CD4-positive, alpha-beta T cell treated with Interleukin-6 at 100 ng/mL for 8 hours (primary cell): Measurements from ENCODE around the gene TBX2.

Experiments
- DNase-seq: peaks from one replicate; pipeline ENCODE4 v3.0.0-alpha.2; 2020; ENCODE audit warnings: mixed read lengths, low spot score

The TBX2 gene

GRCh38 chr17:61453566-61454380 lies 54.1 kb downstream of the TBX2 start:
- DNase-seq, result no peak

- DNase-seq, result no peak
These were observed 55.0 kb downstream of the TBX2 start for GRCh38 chr17:61454381-61455323.

- no peak for DNase-seq
These were observed 55.8 kb downstream of the TBX2 start for GRCh38 chr17:61455324-61456060.

GRCh38 chr17:61456061-61456681 lies 56.5 kb downstream of the TBX2 start:
- DNase-seq, result no peak

- DNase-seq, result no peak
These were observed 57.1 kb downstream of the TBX2 start for GRCh38 chr17:61456688-61457225.

GRCh38 chr17:61457226-61457983 lies 57.8 kb downstream of the TBX2 start:
- no peak for DNase-seq

GRCh38 chr17:61458000-61458399 lies 58.4 kb downstream of the TBX2 start:
- DNase-seq, result no peak

GRCh38 chr17:61458421-61459141 lies 58.9 kb downstream of the TBX2 start:
- DNase-seq, result no peak
